HuH-7.5 (cell line): ENCODE results near the gene CD99L2.
"Not testable (repeated sequence)": the region's sequence is repeated elsewhere in the genome, so short reads cannot be mapped to it uniquely, and the experiment has no call there.

Source experiments
- DNase-seq: peaks from one replicate; pipeline ENCODE4 v3.0.0; 2011; ENCODE audit warnings: low spot score

Gene CD99L2

DNA sequence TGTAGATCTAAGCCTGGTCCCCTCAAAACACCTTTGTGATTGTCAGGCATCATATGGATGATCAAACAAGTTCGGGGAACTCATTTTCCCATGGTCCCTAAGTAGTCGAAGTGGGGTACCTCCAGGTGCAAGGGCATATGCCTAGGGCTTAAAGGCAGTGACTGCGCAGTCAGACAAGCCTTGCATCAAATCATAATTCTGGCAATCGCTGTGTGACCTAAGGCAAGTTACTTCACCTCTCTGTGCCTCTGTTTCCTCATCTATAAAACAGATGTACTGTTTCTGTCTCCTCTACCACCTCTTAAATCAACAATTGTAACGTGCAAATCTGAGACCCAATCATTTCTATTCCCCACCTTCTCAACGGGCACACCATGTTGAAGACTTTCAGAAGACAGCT lies 1.8 kb downstream of the CD99L2 start:
- DNase-seq, result no peak

DNA sequence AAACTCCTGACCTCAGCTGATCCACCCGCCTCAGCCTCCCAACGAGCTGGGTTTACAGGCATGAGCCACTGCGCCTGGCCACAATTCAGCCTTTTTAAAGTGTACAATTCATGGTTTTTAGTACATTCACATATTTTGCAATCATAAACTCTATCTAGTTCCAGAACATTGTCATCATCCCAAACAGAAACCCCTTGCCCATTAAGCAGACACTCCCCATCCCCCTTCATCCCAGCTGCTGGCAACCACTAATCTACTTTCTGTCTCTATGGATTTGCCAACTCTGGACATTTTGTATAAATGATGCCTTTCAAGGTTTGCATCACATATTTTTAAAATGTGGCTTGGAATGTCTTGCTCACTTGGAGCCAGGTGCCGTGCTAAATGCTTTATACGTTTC lies 4.5 kb downstream of the CD99L2 start:
- DNase-seq, result no peak

DNA sequence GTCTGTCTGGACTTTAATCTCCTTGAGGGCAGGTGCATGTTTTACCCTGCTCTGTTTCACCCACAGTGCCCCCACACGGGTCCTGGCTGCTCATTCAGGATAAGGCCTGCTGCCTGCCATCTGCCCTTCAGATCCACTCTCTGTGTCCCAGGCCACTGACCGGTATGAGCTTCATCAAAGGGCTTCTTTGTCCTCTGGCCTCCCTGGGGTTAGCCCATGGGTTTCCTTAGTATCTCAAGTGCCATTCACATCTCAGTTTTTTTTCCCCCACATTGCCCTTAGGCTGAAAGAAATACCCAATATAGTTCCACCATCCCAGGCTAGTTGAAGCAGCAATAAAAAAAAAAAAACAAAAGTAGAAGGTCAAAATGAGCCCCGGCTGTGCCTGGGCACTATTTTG lies 9.3 kb downstream of the CD99L2 start:
- no peak for DNase-seq

DNA sequence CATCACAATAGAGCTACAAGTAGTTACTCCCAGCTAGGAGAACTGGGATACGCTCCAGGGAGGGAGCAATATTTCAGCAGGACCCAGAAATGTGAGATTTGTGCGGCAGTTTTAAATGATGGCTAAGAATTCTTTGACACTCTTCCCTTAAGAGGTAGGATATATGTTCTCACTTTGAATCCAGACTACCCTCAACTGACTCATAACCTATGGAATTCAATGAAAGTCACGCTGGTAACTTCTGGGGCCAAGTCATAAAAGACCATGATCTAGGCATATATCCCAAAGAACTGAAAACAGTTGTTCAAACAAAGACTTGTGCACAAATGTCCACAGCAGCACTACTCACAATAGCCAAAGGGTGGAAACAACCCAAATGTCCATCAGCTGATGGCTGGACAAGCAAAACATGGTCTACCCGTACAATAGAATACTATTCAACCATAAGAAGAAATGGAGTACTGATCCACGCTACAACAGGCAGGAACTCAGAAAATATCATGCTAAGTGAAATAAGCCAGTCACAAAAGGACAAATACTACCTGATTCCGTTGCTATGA lies 10.5 kb downstream of the CD99L2 start:
- DNase-seq, result no peak

GRCh38 chrX:150887268-150887667 lies 11.2 kb downstream of the CD99L2 start:
- DNase-seq, result not testable (repeated sequence)

- DNase-seq, result no peak
Observed at GRCh38 chrX:150886381-150886780, 12.1 kb downstream of the CD99L2 start.

DNA sequence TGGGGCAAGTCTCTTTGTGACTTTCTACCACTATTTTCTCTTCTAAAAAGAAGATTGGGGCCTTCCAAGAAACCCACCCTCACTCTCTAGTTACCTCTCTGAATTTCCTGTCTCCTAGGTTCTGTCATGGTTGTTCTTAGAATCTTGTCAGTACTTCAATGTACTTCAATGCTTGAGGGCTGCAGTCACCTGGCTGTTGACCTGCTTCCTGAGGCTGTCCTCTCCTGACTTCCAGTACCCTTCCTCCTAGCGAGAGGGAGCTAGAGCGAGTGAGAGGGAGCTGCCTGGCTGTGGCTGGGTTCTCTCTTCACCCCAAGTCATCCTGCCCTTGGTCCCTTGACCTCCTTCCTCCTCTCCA lies 17.7 kb downstream of the CD99L2 start:
- DNase-seq, result no peak

- no peak for DNase-seq
Observed at GRCh38 chrX:150879855-150880807, 18.3 kb downstream of the CD99L2 start.

DNA sequence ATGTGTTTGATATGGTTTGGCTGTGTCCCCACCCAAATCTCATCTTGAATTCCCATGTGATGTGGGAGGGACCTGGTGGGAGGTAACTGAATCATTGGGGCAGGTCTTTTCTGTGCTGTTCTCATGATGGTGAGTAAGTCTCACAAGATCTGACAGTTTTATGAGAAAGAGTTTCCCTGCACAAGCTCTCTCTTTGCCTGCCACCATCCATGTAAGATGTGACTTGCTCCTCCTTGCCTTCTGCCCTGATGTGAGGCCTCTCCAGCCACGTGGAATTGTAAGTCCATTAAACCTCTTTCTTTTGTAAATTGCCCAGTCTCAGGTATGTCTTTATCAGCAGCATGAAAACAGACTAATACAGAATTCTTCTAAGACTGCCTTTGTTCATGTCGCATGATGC lies 22.8 kb downstream of the CD99L2 start:
- DNase-seq, result not testable (repeated sequence)

DNA sequence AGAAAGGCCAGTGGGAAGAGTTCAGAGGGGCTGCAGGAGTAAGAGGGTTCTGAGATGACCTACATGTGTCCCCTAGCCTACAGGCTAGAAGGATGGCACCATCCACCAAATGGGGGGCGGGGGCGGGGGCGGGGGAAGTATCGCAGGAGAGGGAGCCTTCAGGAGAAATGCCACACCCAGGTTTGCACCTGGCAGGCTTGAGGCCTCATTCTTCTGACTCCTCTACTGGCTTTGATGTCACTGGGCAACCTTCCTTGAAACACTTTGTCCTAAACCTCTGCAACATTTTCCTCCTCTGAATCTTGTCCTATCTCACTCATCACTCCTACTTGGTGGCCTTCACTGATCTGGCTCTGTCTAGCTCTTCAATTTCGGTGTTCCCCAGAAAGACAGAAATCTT lies 24.0 kb downstream of the CD99L2 start:
- DNase-seq, result no peak

DNA sequence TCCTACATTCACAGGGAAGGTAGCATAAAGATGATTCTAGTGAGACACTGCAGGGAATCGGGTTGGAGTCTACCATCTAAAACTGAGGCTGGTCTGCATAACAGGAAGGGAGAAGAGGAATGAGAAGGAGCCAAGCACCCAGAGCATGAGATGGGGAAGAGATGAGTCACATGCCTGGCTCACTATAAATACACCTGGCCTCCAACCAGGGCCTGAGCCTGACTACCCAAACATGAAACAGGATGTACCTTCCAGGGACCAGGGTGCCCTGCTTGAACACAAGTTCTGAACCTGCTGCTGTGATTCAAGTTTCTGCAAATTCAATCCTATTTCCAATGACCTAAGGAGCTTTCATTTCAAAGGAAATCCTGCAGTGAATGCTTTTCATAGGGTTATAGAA lies 24.9 kb downstream of the CD99L2 start:
- DNase-seq, result no peak

GRCh38 chrX:150872773-150873336 lies 25.6 kb downstream of the CD99L2 start:
- DNase-seq, result no peak

DNA sequence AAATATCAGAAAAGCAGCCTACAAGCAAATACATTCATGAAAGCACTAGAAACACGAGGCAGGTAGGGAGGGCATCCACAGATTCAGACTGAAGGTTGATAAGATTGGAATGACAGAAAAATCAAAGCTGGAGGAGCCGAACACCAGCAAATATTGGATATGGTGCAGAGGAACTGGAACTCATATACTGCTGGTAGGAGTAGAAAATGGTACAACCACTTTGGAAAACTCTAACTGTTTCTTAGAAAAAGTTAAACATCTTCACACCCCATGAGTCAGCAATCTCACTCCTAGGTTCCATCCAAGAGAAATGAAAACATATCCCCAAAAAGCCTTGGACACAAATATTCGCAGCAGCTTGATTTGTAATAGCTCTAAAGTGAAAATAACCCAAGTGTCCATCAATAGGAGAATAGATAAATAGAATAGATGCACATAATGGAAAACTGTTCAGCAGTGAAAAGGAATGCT lies 27.1 kb downstream of the CD99L2 start:
- DNase-seq, result no peak

DNA sequence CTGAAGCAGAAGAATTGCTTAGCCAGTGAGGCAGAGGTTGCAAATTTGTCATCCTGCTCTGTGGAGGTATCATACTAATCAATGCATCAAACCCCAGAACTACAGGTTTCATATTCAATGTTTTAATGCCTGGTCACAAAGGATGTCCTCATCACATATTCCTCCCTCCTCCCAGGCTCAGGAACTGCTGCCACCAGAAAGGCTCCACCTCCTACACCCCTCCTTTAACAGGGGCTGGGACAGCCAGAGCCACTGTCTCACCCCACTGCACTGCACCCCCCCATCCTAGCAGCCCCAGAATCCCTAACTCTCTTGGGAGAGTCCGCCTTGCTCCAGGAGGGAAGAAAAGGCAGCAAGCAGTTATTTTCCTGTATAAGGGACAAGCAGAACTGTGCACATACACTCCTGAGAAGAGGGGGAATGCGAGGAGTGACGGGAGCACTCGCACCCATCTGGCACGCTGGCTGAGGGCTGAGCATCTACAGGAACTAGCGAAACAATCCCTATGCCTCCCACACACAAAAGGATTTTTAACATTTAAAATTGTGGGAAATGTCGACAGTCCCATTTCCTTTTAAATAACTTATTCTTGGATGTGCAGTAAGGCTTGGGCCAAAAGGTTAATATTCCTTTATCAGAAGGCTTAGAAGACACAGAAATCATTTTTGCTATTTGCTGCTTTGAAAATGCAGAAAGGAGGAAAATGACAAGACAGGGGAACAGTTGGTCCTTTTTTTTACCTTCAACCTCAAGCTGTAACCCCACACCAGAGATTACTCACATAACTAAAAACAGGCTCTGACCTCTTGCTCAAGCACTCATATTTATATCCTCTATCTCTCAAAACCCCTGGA lies 27.8 kb downstream of the CD99L2 start:
- DNase-seq, result no peak

DNA sequence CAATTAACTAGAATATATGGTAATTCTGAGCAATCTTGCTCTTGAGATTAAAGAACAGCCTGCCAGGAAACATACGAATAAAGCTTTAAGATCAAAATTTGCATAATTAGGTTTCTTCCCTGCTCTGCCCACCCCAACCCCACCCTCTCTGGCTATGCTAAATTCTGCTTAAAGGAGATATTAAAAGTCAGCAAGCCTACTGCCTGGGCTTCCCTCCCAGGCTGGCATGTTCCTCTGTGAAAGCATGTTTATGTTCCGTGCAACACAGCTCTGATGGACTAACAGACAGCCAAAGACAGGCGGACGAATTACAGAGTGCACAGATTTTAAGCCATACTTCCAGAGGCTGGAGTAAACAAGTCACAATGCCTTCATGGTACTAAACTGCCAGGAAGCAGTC lies 28.4 kb downstream of the CD99L2 start:
- no peak for DNase-seq

GRCh38 chrX:150869450-150869849 lies 29.0 kb downstream of the CD99L2 start:
- DNase-seq, result no peak

GRCh38 chrX:150868625-150869024 lies 29.8 kb downstream of the CD99L2 start:
- no peak for DNase-seq

GRCh38 chrX:150864127-150864526 lies 34.3 kb downstream of the CD99L2 start:
- DNase-seq, result no peak

DNA sequence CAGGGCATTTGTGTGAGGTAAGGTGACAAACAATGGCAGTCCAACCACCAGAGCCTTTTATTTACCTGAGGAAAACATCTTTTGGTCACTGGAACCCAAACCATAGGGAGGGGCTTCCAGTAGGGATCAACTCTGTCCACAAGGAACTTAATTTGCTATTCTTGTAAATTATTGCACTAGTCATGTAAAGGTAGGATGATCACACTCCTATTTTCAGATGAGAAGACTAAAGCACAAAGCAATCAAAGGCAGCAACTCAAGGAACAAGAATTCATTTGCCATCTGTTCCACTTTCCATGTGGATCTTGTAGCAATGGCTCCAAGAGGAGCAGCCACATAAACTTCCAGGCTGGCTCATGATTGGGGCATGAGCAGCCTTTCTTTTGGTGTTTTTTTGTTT lies 35.3 kb downstream of the CD99L2 start:
- DNase-seq, result no peak

GRCh38 chrX:150857453-150857852 lies 41.0 kb downstream of the CD99L2 start:
- no peak for DNase-seq

- no peak for DNase-seq
Observed at GRCh38 chrX:150856785-150857184, 41.7 kb downstream of the CD99L2 start.

- DNase-seq, result no peak
Observed at GRCh38 chrX:150856101-150856500, 42.4 kb downstream of the CD99L2 start.
